Fibroblast of the conjunctiva (primary cell): ENCODE measurements around the gene ATF4.
A peak's percentile ranks its signal among the peaks of the same experiment; 100 is the strongest.

ENCODE experiments used
- DNase-seq: peaks from one replicate; pipeline ENCODE4 v3.0.0-alpha.2; 2010; ENCODE audit warnings: low read depth

ATF4 gene

DNA sequence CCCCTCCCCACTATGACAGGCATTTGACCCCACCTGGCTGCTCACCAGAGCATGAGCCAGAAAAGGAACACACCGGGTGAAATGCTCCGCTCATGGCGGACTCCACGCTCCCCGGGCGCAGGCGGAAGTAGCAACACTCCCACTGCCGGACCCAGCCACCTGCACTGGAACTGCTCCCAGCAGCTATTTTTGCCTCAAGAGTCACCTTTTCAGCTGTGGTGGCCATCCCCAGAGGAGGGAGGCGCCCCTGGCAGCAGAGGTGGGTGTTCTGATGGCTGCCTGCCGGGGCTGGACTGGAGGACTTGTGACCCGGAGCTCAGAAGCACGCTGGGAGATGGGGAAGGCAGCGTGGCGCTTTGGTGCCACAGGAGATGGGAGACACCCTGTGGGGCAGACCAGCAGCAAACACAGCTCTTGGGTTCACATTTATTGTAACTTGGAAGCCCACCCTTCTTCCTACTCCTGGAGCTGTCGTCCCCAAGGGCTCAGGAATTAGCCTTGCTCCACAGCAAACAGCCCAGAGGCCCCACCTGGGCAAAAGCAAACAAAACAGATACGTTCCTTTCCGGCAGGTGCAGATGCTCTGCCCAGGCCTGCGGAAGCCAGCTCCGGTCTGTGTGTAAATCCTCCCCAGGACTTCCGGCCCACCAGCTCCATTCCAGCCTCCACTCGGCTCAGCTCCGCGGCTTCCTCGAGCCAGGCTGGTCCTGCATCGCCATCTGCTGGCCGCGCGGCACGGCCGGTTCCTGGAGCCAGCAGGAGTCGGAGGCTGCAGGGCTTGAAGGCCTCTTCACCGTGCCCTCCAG, 8.5 kb downstream of the ATF4 start:
- DNase-seq = peak; percentile 88

DNA sequence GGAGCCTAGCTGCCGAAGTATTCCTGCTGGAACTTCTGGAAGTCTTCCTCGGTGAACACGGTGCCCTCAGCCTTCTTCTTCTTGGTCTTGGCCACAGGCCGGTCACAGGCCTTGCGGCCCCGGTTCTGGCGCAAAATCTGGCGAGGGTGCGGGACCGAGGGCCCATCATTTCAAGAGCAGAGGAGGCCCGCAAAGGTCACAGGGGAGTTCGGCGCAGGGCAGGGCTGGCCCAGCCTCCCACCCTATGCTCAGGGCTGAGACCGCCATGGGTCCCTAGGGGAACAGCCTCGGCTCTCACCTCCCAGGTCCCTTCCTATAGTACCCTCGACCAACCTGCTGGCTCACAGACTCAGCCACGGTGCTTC, 9.1 kb downstream of the ATF4 start:
- no peak for DNase-seq

DNA sequence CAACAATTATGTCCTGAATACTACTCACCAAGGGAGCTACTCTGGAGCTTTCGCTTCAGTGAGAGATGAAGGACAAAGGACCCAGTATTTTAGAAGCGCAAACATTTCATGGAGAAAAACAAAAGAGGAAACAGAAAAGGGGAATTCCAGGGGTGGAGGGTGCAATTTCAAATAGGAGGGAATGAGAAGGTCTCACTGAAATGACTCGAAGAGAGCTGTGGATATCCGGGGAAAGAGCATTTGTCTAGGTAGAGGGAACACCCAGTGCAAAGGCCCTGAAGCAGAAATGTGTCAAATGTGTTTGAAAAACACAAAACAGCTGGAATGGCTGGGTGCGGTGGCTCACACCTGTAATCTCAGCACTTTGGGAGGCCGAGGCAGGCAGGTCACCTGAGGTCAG, 9.8 kb downstream of the ATF4 start:
- no peak for DNase-seq

DNA sequence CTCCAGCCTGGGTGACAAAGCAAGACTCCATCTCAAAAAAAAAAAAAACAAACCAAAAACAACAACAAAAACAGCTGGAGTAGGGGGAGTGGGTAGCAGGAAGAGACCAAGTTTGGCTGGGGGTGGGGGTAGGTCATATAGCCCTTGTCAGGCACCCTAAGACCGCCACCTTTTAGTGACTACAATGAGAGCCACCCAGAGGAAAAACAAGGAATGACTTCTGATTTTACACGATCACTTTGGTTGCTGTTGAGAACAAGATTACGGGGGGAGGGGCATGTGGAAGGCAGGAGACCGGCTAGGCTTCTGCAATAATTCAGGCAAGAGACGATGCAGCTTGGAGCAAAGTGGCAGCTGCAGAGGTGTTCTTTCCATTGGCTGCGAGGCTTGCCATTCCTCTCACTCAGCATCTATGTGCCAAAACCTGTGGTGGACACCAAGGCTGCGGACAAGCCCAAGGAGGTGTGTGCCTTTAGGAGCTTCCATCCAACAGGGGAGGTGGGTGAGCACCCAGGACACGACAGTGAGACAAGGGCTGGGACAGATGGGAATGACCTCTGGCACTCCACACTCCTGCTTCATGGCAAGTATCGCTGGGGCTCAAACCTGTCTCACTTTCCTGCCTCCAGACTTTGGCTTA, 10.4 kb downstream of the ATF4 start:
- DNase-seq = no peak

DNA sequence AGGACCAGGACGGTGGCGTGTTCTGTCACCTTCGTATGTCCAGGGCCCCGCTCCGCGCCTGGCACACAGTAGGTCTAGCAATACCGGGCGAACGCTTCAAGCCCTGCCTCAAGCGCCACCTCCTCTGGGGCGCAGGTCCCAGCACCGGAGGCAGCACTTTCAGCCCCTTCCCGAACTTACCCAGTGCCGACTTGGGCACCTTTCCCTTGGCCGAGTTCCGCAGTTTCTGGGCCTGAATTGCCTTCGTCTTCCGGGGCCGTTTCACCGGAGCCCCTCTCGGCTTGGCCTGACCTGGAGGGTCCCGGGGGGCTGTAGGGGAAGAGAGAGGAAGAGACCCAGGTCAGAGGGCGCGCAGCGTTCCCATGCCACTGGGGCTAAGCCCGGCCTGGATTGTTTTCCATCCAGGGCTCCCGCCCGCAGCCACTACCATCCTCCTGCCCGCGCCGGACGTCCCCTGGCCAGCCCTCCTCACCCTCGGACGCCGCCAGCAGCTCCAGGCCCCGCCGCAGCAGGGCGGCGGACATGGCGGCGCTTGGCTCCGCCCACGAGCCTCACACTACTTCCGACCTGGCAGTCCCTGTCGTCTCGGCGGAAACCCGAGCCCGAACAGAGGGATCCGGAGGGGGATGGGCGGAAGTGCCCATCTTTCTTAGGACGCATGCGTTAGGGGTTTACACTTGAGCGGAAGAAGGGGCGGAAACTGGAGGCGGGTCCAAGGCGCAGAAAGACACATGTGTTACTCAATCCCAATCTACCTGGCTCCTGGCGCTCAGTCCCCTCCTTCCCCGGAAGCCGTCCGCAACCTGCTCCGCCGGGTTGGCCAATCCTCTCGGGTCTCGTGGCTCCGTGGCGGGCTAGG, 12.1 kb downstream of the ATF4 start, which contains the start of gene RPS19BP1:
RPS19BP1 (minus strand) TSS at position 534 of the 859 bp plus-strand sequence; CDS start at position 524, 10 bp downstream.
- DNase-seq = peak; percentile 99

DNA sequence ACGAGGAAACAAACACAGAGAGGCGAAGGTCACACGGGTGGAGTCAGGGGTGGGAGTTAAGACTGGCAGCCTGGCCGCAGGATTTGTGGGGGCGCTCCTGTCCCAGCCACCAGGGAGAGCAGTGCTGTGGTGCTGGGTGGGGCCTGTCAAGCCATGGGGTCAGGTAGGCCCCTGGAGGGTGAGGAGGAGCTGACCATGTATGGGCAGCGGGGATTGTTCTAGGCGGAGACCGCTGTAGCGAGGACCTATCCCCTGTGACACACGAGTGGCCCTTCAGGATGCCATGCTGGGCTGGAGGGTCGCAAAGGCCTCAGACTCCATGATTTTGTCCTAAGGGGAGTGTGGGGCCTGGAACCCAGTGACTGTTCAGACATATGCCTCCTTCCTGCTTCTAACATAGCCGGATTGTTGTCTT, 13.7 kb downstream of the ATF4 start:
- DNase-seq = no peak

DNA sequence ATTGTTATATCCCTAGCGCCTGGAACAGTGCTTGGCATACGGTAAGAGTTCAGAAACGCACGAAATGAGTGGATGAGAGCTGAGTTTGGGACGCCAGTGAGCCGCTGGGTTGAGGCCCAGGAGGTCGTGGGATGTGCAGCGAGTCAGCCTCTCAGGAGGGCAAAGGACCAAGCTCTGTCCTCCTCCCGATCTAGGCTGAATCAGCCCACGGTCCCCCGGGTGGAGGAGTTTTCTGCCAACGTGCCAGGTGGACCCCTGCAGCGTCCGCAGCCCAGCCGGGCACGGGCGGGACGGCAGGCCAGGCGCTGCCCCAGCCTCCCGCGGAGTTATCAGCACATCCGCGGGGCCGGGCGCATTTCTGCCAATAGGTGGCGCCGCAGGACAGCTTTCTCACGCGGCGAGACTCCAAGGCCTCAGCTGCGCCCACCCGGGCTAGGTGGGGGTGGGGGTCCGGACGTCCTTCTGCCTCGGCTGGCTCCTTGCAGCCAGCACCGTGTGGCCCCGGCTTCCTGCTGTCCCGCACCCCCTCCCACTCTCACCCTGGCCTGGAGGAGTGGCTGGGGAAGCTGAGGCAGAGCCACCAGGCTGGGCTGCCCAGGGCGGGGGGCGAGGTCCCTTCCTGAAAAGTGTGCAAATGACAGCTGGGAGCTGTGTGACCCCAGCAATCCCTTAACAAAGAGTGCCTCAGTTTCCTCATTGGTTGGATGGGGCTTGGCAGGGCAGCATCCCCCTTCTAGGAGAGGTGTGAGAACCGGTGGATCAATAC, 14.4 kb downstream of the ATF4 start:
- DNase-seq = no peak

DNA sequence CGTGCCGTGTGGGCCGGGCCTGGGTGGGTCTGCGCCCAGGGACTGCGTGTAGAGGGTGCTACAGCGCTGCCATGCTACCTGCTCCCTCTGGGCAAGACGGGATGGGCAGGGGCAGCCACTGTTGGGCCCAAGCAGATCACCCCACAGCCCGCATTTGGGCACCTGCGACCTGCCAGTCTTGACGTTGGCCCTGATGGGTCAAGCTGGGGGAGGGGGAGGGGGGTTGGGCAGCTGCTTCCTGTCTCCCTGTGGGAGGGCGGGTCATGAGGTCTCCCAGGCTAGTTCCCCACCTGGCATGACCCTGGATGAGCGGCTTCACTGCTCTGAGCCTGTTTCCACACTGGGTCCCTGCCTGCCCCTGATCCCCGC, 15.0 kb downstream of the ATF4 start:
- DNase-seq = no peak

DNA sequence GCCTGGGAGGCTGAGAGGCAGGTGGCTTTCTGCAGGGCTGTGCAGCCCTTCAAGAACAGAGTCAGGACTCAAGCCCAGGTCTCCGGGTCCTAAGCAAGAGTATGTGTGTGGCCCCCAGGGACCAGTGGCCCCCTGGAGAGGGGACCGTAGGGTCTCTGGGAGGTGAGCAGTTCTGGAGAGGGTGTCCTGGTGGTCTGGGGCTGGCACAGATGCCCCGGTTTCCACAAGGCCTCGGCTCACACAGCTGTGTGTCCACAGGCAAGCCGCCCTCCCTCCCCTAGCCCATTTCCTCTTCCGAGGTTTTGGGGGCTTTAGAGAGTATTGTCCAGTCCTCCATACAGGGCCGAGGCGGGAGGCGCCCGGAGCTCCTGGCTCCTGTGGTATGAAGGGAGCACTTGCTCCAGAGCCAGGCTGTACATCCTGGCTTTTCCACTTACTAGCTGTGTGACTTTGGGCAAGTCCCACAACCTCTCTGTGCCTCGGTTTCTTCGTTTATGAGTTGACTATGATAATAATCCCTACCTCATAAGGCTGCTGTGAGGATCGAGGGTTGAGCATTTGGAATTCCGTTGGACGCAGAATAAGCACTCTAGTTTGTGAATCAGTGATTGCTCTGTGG, 15.6 kb downstream of the ATF4 start:
- no peak for DNase-seq

DNA sequence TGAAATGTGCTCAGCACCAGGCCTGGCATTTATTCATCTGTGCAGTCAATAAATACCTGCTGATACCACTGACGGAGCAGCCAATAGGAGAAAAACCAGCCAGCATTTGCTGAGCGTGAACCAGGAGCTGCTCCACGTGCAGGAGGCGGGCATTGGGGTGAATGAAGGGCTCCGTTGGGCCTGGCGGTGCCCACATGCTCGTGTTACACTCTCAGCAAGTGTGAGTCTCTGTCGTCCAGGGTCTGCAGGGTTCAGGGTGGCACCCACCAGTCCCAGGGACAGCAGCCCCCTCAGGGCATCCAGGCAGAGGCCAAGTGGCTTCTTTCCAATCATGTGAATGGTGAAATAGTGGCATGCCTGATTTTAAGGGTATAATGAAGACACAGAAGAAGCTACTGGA, 16.3 kb downstream of the ATF4 start:
- no peak for DNase-seq

DNA sequence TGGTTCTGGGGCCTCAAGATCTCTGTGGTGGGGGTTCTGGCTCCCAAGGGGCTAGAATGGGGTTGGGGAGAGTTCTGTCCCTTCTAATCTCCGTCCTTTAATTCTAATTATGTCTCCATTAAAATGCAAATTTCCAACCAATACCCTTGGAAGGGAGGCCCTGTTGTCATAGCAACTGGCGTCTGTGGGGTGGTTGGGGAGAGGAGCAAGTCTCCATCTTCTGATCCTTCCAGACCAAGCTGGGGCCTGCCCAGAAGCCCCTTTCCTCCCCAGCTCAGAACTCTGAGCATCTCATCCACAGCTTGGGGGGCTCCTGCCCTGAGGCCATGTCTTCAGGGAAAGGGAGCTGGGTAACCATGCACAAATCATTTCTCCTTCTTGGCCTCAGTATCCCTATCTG, 17.6 kb downstream of the ATF4 start:
- no peak for DNase-seq

DNA sequence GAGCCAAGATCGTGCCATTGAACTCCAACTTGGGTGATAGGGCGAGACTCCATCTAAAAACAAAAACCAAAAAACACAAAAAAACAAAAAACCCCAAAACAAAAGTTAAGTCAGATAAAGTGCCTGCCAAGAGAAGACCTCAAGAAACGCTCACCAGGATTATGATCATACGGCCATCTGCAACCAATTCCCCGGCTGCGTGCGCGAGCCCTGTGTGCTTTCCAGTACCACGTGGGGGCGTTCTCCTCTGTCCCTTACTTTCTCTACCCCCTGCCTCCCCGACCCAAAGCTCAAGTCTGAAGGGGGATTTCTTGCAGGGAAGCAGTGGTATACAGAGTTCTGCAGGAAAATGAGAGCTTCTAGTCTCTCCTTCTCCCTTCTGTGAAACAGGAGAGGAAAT, 22.7 kb downstream of the ATF4 start:
- no peak for DNase-seq

DNA sequence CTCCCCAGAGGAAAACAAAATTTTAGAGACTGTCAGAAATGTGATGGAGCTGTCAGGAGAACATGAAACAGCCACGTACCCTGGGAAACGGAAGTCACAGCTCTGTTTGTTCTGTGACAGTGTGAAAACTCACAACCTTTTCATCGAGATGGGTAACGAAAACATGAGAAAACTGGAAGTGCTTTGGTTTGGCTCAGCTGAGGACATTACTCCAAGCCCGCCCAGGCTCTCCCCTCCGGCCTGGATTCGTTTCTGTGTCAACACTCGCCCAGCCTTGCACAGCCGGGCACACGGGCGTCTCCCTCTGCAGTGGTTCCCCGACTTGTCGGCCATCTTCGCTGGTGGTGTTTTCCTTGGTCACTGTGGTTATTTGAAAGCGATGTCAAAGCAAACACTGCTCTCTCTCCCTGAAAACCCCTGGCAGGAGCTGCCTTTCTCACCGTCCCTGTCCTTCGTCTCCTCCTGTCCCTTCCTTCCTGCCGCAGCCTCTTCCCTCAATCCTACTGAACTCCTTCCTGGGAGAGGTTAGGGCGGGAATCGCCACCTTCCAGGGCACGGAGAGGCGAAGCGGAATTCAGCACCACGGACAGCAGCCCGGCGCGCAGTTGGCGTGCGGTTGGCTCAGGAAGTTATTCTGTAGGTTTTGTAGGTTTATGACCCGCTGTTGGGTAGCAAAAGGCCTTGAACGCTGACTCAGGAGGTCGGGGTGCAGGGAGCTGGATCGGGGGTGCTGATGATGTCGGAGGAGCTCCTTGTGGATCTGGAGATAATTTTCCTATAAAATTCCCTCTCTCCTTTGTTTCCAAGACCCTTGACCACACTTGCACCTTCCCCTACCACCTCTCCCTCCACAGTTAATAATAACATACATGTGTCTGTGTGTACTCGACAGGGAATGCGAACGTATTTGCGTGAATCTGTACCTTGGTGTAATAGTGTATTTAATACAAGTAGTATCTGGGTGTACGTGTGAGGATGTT, 25.3 kb downstream of the ATF4 start:
- no peak for DNase-seq

DNA sequence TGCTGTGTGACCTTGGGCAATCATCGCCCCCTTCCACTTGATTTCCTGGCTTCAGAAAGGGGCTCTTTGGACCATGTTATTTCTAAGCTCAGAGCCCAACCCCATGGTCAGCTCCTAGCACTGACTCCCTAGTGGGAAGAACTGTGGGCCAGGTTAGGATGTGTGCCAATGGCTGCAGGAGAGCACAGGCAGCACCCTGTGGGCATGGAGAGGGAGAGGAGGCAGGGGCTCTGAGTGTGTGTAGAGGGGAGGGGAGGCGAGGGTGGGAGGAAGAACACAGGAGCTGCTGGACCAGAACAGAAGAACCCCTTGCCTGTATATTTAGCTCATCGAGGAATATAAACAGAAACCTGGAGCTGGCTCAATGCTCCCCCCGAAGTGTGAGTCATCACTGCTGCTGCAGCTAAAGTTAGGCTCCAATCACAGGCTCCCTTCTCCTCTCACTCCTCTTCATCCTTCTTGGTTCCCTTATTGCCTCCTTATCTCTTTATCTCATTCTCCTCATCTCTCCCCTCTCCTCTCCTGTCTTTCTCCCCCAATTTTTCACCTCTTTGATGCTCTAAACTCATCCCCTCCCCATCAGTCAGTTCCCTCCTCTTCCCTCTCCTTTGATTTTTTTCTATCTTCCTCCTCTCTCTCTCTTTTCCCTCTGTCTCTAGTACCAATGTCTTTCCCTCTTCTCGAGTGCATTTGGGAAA, 26.7 kb downstream of the ATF4 start:
- DNase-seq = no peak

DNA sequence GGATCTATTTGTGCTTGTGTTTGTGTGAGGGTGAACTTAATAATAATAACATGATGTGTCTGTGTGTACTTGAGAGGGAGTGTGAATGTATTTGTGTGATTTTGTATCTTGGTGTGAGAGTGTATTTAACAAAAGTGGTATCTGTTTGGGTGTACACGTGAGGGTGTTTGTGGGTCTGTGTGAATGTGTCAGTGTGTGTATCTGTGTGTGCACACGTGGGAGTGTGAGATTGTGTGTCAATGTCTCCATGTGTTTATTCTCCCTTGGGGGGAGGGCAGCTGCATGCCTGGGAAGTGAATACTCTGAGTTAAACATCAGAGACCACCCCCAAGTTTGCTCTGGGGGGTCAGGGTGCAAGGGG, 27.2 kb downstream of the ATF4 start:
- no peak for DNase-seq

DNA sequence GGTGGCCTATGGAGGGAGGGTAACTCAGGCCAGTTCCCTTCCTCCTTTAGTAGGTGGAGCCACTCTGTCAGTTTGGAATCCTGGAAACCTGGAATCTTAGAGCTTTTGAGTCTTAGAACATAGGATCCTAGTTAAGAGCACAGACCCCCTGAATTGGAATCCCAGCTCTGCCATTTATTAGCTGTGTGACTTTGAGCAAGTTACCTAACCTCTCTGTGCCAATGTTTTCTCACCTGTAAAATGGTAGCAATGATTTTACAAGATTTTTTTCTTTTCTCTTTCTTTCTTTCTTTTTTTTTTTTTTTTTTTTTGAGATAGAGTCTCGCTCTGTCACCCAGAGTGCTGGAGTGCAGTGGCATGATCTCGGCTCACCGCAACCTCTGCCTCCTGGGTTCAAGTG, 33.1 kb downstream of the ATF4 start:
- DNase-seq = no peak

DNA sequence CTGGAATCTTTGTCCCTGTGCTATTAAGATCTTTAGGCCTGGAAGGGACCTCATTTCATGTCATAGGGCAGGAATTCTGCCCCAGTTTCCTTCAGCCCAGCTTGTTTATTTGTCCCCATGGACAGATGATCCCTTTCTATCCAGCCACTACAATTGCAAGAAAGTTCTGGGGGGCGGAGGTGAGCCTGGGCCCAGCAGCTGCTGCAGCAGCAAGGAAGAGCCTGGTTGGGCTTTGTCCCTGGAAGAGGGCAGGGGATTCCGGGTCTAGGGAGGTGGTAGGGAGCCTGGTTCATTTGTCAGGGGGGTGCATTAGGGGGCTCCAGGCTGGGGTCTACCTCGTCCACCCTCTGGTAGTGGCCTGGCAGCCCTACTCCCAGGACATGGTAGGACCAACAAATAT, 33.8 kb downstream of the ATF4 start:
- DNase-seq = no peak

DNA sequence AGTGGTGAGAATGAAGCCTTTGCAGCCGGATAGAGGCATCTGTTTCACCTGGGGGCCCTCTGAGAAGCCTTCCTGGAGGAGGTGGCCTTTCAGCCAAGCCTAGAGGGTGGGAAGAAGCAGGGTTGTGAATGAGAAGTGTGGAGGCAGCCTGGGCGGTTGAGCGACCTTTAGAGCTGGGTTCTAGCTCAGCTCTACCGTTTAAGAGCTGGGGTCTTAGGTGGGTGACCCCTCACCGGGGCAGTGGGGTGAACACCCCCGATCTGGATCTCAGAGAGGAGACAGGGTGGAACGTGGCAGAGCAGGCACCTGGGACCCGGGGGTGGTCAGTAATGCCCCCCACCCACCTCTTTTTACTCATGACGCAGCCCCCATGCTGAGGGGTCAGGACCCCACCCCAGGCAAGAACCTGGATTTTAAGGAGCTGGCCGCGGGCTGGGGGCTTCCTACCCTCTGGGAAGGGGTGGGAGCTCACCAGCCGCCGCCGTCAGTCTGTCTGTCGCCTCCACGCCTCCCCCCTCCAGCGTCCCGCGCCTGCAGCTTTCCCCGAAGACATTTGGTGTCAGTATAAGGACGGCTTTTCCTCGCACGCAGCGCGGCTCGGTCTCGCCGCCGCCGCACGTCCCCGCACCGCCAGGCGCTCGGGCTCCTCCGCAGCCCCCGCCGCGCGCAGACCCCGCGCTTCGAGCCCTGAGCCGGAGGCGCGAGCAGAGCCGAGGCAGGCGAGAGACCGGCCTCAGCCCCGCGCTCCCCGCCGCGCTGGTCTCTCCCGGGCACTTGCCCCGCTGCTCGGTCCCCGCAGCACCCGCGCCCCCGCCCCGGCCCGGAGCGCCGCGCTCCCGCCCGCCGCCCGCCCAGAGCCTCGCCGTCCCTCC, 36.8 kb downstream of the ATF4 start:
- DNase-seq = no peak

DNA sequence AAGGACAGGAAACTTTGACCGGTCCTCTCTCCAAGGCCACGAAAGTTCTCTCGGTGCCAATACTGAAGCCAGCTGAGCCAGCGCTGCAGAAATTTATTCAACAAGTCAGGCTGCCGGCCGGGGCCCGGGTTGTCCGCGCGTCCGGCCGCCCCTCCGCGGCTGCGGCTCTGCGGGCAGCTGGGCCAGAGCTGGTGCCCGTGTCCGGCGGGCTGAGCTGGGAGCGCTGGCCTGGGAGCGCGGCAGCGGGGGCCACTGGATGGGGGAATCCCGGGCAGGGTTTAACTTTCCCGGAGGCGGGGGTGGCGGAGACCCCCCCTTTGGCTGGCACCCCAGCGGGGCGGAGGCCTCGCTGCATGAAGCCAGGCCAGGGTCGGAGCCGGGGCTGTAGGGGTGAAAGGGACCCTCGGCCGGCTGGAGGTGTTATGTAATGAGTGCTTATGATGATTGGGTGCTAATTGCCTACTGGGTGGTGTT, 37.9 kb downstream of the ATF4 start:
- no peak for DNase-seq
